Osteocyte (in vitro differentiated cells): ENCODE data around the gene GGCT. TPM values are rescaled to one million over a fixed set of nuclear protein-coding genes. Genes with fewer than 3 reads are reported as not detected.

Experiments
- DNase-seq: peaks from one replicate; pipeline ENCODE4 v3.0.0; 2021; ENCODE audit warnings: mixed read lengths; ENCODE audit not compliant: unreplicated experiment; ENCODE audit errors: extremely low spot score
- H3K27ac Mint-ChIP-seq: one replicate; pipeline ENCODE4 v1.8.0; 2021; ENCODE audit warnings: mild to moderate bottlenecking, mixed read lengths; ENCODE audit not compliant: unreplicated experiment
- H3K27me3 Mint-ChIP-seq: one replicate; pipeline ENCODE4 v1.8.0; 2021; ENCODE audit warnings: mixed read lengths; ENCODE audit not compliant: unreplicated experiment
- H3K36me3 Mint-ChIP-seq: one replicate; pipeline ENCODE4 v1.8.0; 2021; ENCODE audit warnings: mixed read lengths; ENCODE audit not compliant: unreplicated experiment
- H3K4me1 Mint-ChIP-seq: one replicate; pipeline ENCODE4 v1.8.0; 2021; ENCODE audit warnings: mixed read lengths; ENCODE audit not compliant: unreplicated experiment
- H3K4me3 Mint-ChIP-seq: one replicate; pipeline ENCODE4 v1.8.0; 2021; ENCODE audit warnings: mild to moderate bottlenecking, moderate library complexity, mixed read lengths; ENCODE audit not compliant: unreplicated experiment
- H3K9me3 Mint-ChIP-seq: one replicate; pipeline ENCODE4 v1.8.0; 2021; ENCODE audit warnings: mixed read lengths; ENCODE audit not compliant: unreplicated experiment
- CTCF ChIP-seq: fragments of 200-600 bp; sonication (generic); IDR thresholded peaks from 2 replicates; pipeline ENCODE4 v1.5.0; 2021; ENCODE audit warnings: antibody characterized with exemption, mild to moderate bottlenecking, moderate library complexity
- total RNA-seq: library from RNA; stranded (reverse); gene quantifications from 2 replicates; pipeline ENCODE4 v1.2.1, GENCODE V29; 2021

The GGCT gene
- total RNA-seq, 1 donor from 2014 or later: 24.2 TPM

- H3K36me3 Mint-ChIP-seq: peaks cover 5% of the 10 kb centered on the region
- no peak overlapping the region for H3K4me3 Mint-ChIP-seq
- H3K4me1 Mint-ChIP-seq: peaks cover 60% of the 10 kb centered on the region
- H3K27me3 Mint-ChIP-seq: no peaks in the 10 kb centered on the region
- peak; percentile 62 for DNase-seq
- H3K27ac Mint-ChIP-seq: peak overlapping the region; percentile 91
- H3K9me3 Mint-ChIP-seq: no peaks in the 10 kb centered on the region
- TF ChIP-seq CTCF: no peak
Measured at GRCh38 chr7:30471205-30471604, 33.4 kb downstream of the GGCT start.

- TF ChIP-seq CTCF: no peak
- DNase-seq: no peak
- H3K27ac Mint-ChIP-seq: peak overlapping the region; percentile 91
- peaks cover 63% of the 10 kb centered on the region for H3K4me1 Mint-ChIP-seq
- peaks cover 5% of the 10 kb centered on the region for H3K36me3 Mint-ChIP-seq
- no peaks in the 10 kb centered on the region for H3K27me3 Mint-ChIP-seq
- no peak overlapping the region for H3K4me3 Mint-ChIP-seq
- H3K9me3 Mint-ChIP-seq: no peaks in the 10 kb centered on the region
Measured at GRCh38 chr7:30470771-30471170, 33.9 kb downstream of the GGCT start.

GRCh38 chr7:30470163-30470770, 34.4 kb downstream of the GGCT start:
- H3K27ac Mint-ChIP-seq: peak overlapping the region; percentile 91
- H3K27me3 Mint-ChIP-seq: no peaks in the 10 kb centered on the region
- peaks cover 5% of the 10 kb centered on the region for H3K36me3 Mint-ChIP-seq
- peak; percentile 53 for DNase-seq
- TF ChIP-seq CTCF: no peak
- peaks cover 68% of the 10 kb centered on the region for H3K4me1 Mint-ChIP-seq
- no peak overlapping the region for H3K4me3 Mint-ChIP-seq
- H3K9me3 Mint-ChIP-seq: no peaks in the 10 kb centered on the region

GRCh38 chr7:30469303-30469702, 35.3 kb downstream of the GGCT start:
- peak overlapping the region; percentile 91 for H3K27ac Mint-ChIP-seq

GRCh38 chr7:30468791-30469190, 35.8 kb downstream of the GGCT start:
- no peaks in the 10 kb centered on the region for H3K27me3 Mint-ChIP-seq

More at GRCh38 chr7:30469303-30469702, 35.3 kb downstream of the GGCT start:
- H3K36me3 Mint-ChIP-seq: peaks cover 5% of the 10 kb centered on the region
- H3K4me3 Mint-ChIP-seq: peak overlapping the region; percentile 54
- H3K9me3 Mint-ChIP-seq: no peaks in the 10 kb centered on the region
- peaks cover 72% of the 10 kb centered on the region for H3K4me1 Mint-ChIP-seq
- TF ChIP-seq CTCF: peak; percentile 61
- DNase-seq: peak; percentile 88
- no peaks in the 10 kb centered on the region for H3K27me3 Mint-ChIP-seq

More at GRCh38 chr7:30468791-30469190, 35.8 kb downstream of the GGCT start:
- peak; percentile 7 for DNase-seq
- no peak for TF ChIP-seq CTCF
- Mint-ChIP-seq H3K27ac (peak overlapping the region; percentile 91), H3K4me1 (peaks cover 73% of the 10 kb centered on the region), H3K4me3 (peak overlapping the region; percentile 54), H3K36me3 (peaks cover 2% of the 10 kb centered on the region), H3K9me3 (no peaks in the 10 kb centered on the region)
